Placental epithelial cell (primary cell): Measurements from ENCODE around the gene ATP2B2. TPM values are rescaled to one million over a fixed set of nuclear protein-coding genes. Genes with fewer than 3 reads are reported as not detected.
A peak's percentile ranks its signal among the peaks of the same experiment; 100 is the strongest.

Experiments used
- small RNA-seq: library from RNA; depleted of rRNA; stranded (forward); fragments of <200 nt; gene quantifications from one replicate; pipeline ENCODE3, GENCODE V24; 2012
- total RNA-seq: library from RNA; depleted of rRNA; stranded (reverse); fragments of >200 nt; gene quantifications from 2 replicates; pipeline ENCODE4 v1.2.3, GENCODE V29; 2012

ATP2B2 gene
- not detected in 2 replicates for total RNA-seq

DNA sequence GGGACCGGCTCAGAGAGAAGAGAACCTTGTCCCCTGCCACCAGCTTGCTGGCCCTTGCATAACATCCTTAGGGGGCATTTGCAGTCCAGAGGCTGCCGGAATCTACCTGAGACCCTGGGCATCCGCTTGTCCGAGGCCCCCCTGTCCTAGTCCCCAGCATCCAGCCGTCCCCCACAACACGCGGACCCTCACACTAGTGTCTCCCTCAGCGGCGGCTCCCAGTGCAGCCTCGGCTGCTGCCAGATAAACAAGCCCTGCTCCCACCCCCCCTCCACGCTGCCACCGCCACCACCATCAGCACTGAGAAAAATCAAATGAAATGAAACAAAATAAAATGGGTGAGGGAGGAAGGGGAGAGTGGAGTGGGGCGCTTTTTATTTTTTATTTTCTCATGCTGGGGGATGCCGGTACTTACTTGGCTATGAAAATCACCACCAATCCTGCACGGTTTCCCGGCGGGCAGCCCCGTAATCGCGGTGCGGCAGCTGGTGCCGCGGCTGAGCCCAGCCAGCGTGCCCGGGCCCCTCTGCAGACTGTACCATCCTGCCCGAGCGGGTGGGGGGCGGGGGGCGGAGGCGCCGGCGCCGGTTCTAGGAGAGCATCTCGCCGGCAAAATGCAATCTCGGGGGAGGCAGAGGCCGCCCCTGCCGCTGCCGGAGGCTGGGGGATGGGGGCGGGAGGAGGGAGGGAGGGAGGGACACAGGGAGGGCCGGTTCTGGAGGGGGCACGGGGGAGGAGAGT is at the start of gene ATP2B2:
Gene ATP2B2, minus strand, starts transcription at position 537 of the 741 bp plus-strand sequence. CDS start 56,043 bp downstream, outside the sequence.

DNA sequence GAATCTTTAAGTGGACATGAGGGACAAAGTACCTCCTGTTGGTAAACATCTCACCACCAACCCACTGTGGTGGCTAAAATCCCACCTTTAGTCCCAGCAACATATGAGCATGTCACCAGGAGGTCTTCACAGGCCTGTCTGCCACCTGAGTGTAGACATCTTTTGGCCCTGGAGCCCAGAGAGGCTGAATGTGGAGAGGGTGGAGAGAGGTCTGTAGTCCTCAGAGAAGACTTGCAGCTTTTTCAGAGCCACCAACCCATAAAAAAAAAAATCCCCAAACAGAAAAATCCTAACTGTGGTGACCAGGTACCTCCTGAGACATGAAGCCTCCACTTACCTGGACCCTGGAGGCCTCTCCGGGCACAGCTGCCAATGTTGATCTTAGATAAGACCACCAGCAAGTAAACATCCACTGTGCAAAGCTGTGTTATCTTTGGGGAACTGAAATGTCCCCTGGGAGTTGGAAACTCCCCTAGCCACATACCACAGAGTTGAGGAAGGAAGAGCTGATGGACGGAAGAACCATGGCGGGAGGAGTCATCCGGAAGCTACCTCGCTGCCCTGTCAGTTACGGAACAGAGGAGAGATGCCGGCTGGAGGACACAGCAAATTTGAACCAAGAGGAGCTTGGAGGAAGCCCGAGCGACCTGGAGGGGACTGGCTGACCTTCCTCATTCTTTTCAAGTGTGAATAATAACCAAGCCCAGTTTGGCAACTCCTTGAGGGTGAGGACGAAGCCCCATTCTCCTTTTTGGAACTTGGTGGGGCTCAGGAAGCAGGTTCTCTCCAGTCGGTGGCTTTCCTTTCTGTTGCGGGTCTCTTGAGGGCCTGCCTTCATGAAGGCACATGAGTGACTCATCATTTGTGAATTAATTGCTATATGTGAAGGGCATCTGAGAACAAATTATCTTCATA is 212.6 kb downstream of the ATP2B2 start, which contains the start of gene GHRL:
Gene GHRL, minus strand, starts transcription at position 443 of the 915 bp plus-strand sequence. CDS start 2,767 bp downstream, outside the sequence.

Small RNA genes lying within 50 kb of the gene (small RNA-seq; reads per million reads assigned to genes)
- gene MIR378B = 6.2 reads per million, percentile 93 among the genes with 10 or more reads in this experiment
- gene MIR885 = not detected
- not detected for gene RF02126

Other genes with a start within 250 kb of the ATP2B2 start
- under 0.01 TPM in 1 of 2 replicates, not detected in the other for gene GHRL, start 212.6 kb downstream of the ATP2B2 start, total RNA-seq
- gene SEC13, start 184.5 kb downstream of the ATP2B2 start, total RNA-seq = 247 and 359 TPM in 2 replicates